Ascending aorta (tissue), 2 donors: ENCODE results near the gene IP6K1. TPM values are rescaled to one million over a fixed set of nuclear protein-coding genes. Genes with fewer than 3 reads are reported as not detected.

Experiments
- DNase-seq, 2 donors: peaks; one replicate each; pipeline ENCODE4 v3.0.0-alpha.2; 2019; ENCODE audit warnings: low spot score in 2 of 2
- H3K27ac ChIP-seq, 2 donors: fragments of 200-600 bp; sonication (generic); one replicate each; pipeline ENCODE4 v1.5.1; 2016 to 2017; ENCODE audit warnings: mild to moderate bottlenecking in 1 of 2
- H3K27me3 ChIP-seq: fragments of 200-600 bp; sonication (generic); one replicate; pipeline ENCODE4 v1.5.1; 2017
- H3K36me3 ChIP-seq, 2 donors: fragments of 200-600 bp; sonication (generic); one replicate each; pipeline ENCODE4 v1.5.1; 2016
- H3K4me1 ChIP-seq, 2 donors: fragments of 200-600 bp; sonication (generic); one replicate each; pipeline ENCODE4 v1.5.1; 2016 to 2017; ENCODE audit warnings: mild to moderate bottlenecking in 1 of 2
- H3K4me3 ChIP-seq, 2 donors: fragments of 200-600 bp; sonication (generic); one replicate each; pipeline ENCODE4 v1.5.1; 2016 to 2017; ENCODE audit warnings: mild to moderate bottlenecking in 1 of 2
- H3K9me3 ChIP-seq, 2 donors: fragments of 200-600 bp; sonication (generic); one replicate each; pipeline ENCODE4 v1.5.1; 2016
- intact Hi-C: fragments of 100-400 bp; cut with DNase I; formaldehyde crosslinking; loops from one replicate; pipeline ENCODE4 v1.15.1; 2023
- total RNA-seq: library from RNA; depleted of rRNA; stranded (reverse); fragments of >200 nt; gene quantifications from one replicate; pipeline ENCODE4 v1.1.0, GENCODE V29; 2016
- TF ChIP-seq, protein P1 (sequence below), 3 experiments: fragments of 200-600 bp in 2 of 3; fragments of 450-650 bp in 1 of 3; sonication (generic) in 2 of 3; IDR thresholded peaks; one replicate each; pipeline ENCODE4 v1.5.1; 2016 to 2019; ENCODE audit warnings: antibody characterized with exemption in 3 of 3, mild to moderate bottlenecking in 1 of 3, moderate library complexity in 1 of 3

IP6K1 gene
- total RNA-seq, 1 donor from 2014 or later, result 33.8 TPM

GRCh38 chr3:49674497-49674983 lies 111.8 kb downstream of the IP6K1 start:
- H3K4me3 ChIP-seq, result peak overlapping the region; percentile 78
- intact Hi-C loops, result loop anchor here (1.0 kb wide), 3 partner anchors 50 to 135 kb away; partner anchors contain the start of gene BSN
- H3K36me3 ChIP-seq, result peaks cover 34 to 42% of the 10 kb centered on the region in 2 donors
- peak in 1 of 2 donors; percentile 71 for DNase-seq
- H3K4me1 ChIP-seq, result peaks cover 0 to 17% of the 10 kb centered on the region in 2 donors
- H3K9me3 ChIP-seq, result no peaks in the 10 kb centered on the region
- TF ChIP-seq, protein P1, sequence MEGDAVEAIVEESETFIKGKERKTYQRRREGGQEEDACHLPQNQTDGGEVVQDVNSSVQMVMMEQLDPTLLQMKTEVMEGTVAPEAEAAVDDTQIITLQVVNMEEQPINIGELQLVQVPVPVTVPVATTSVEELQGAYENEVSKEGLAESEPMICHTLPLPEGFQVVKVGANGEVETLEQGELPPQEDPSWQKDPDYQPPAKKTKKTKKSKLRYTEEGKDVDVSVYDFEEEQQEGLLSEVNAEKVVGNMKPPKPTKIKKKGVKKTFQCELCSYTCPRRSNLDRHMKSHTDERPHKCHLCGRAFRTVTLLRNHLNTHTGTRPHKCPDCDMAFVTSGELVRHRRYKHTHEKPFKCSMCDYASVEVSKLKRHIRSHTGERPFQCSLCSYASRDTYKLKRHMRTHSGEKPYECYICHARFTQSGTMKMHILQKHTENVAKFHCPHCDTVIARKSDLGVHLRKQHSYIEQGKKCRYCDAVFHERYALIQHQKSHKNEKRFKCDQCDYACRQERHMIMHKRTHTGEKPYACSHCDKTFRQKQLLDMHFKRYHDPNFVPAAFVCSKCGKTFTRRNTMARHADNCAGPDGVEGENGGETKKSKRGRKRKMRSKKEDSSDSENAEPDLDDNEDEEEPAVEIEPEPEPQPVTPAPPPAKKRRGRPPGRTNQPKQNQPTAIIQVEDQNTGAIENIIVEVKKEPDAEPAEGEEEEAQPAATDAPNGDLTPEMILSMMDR (IDR thresholded peaks at IDR 0.05), result peak in 1 of 3 experiments; percentile 7
- H3K27ac ChIP-seq, result peak overlapping the region; percentile 93 to 95
- no peaks in the 10 kb centered on the region for H3K27me3 ChIP-seq

Other genes with a start within 250 kb of the IP6K1 start
- gene BSN, start 232.1 kb downstream of the IP6K1 start, total RNA-seq, result 0.85 TPM
- gene APEH, start 112.2 kb downstream of the IP6K1 start, total RNA-seq, result 79.5 TPM
- gene MST1, start 97.1 kb downstream of the IP6K1 start, total RNA-seq, result 12.6 TPM
- gene RNF123, start 97.0 kb downstream of the IP6K1 start, total RNA-seq, result 33.1 TPM
- 0.43 TPM for gene AMIGO3, start 66.9 kb downstream of the IP6K1 start, total RNA-seq
- 16.4 TPM for gene GMPPB, start 62.6 kb downstream of the IP6K1 start, total RNA-seq
- not detected for gene CDHR4, start 13.3 kb upstream of the IP6K1 start, total RNA-seq
- gene INKA1, start 16.7 kb upstream of the IP6K1 start, total RNA-seq, result not detected
- gene UBA7, start 27.4 kb upstream of the IP6K1 start, total RNA-seq, result 56.1 TPM
- not detected for gene TRAIP, start 70.0 kb upstream of the IP6K1 start, total RNA-seq
- not detected for gene CAMKV, start 83.4 kb upstream of the IP6K1 start, total RNA-seq
- not detected for gene MST1R, start 117.3 kb upstream of the IP6K1 start, total RNA-seq
- gene MON1A, start 143.3 kb upstream of the IP6K1 start, total RNA-seq, result 13.0 TPM
- 84.7 TPM for gene RBM6, start 153.6 kb upstream of the IP6K1 start, total RNA-seq